ENCODE data around the gene SH3PXD2B. TPM values are rescaled to one million over a fixed set of nuclear protein-coding genes. Genes with fewer than 3 reads are reported as not detected.
"Not testable (repeated sequence)": the region's sequence is repeated elsewhere in the genome, so short reads cannot be mapped to it uniquely, and the experiment has no call there.

The SH3PXD2B gene
- total RNA-seq, 1 donor from 2014 or later, result 60.8 TPM

DNA sequence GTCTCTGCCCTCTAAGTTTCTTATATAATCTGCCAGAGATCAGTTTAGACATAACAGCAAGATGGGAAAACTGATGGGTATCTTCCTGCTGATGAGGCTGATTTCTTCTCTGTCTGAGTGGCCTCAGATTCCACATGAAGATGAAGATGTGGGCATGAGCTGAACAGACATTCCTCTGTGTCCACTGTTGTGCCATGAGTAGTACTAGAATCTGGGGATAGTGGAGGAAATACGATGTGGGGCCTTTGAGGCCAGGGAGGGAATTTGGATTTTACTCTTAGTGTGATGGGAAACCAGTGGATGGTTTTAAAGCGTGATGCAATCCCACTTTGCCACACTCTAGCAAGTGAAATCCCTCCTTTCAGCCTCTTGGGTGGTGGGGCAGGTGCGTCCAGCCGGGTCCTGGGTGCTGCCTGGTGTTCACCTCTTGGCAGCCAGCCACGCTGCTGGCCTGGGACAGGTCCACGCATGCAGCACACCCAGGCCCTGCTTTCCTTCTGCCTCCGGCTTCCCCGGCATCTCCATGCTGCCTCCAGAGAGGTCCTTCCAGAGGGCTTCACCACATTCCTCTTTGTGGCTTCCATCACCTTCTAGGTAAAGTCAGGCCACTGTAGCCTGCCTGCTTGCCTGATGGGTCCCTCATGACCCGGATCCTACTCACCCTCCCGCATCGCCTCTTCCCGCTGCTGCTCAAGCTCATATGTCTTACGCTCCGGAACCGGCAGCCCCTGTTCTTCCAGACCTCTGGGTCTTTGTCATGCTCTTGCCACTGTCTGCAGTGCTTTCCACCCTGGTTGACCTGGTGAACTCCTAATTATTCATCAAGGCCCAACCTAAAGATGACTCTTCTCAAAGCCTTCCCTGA is 28.1 kb upstream of the SH3PXD2B start:
- no peak overlapping the region for H3K27ac ChIP-seq
- TF ChIP-seq, protein P1, sequence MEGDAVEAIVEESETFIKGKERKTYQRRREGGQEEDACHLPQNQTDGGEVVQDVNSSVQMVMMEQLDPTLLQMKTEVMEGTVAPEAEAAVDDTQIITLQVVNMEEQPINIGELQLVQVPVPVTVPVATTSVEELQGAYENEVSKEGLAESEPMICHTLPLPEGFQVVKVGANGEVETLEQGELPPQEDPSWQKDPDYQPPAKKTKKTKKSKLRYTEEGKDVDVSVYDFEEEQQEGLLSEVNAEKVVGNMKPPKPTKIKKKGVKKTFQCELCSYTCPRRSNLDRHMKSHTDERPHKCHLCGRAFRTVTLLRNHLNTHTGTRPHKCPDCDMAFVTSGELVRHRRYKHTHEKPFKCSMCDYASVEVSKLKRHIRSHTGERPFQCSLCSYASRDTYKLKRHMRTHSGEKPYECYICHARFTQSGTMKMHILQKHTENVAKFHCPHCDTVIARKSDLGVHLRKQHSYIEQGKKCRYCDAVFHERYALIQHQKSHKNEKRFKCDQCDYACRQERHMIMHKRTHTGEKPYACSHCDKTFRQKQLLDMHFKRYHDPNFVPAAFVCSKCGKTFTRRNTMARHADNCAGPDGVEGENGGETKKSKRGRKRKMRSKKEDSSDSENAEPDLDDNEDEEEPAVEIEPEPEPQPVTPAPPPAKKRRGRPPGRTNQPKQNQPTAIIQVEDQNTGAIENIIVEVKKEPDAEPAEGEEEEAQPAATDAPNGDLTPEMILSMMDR (IDR thresholded peaks at IDR 0.05), result no peak
- no peaks in the 10 kb centered on the region for H3K4me1 ChIP-seq
- DNase-seq (ENCODE audit: low spot score in 2 of 2), result no peak
- intact Hi-C loops (cut with DNase I), result no loop called here
- no peaks in the 10 kb centered on the region for H3K9me3 ChIP-seq
- no peak overlapping the region for H3K4me3 ChIP-seq
- H3K27me3 ChIP-seq, result no peaks in the 10 kb centered on the region
- H3K36me3 ChIP-seq, result no peaks in the 10 kb centered on the region

DNA sequence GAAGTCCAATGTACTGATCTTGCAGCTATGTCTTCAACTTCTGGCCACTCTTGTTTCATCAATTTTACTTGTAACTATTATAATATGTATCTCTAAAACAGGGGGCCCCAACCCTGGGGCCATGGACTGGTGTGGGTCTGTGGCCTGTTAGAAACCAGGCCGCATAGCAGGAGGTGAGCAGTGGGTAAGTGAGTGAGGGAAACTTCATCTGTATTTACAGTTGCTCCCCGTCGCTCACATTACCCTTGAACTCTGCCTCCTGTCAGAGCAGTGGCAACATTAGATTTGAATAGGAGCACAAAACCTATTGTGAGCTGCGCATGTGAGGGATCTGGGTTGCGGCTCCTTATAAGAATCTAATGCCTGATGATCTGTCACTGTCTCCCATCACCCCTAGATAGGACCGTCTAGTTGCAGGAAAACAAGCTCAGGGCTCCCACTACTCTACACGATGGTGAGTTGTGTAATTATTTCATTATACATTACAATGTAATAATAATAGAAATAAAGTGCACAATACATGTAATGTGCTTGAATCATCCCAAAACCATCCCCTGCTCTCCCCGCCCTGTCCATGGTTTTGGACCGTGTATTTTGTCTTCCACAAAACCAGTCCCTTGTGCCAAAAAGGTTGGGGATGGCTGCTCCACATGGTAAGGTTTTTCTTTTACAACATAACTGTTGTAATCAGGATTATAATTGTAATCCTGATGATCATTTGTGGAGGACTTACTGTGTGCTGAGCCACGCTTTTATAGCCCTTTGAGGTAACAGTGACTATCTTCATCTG is 26.9 kb upstream of the SH3PXD2B start:
- intact Hi-C loops (cut with DNase I), result no loop called here
- TF ChIP-seq, protein P1 (IDR thresholded peaks at IDR 0.05), result no peak
- Histone ChIP-seq H3K4me1 (no peaks in the 10 kb centered on the region), H3K4me3 (no peak overlapping the region), H3K27me3 (no peaks in the 10 kb centered on the region), H3K27ac (no peak overlapping the region), H3K9me3 (no peaks in the 10 kb centered on the region), H3K36me3 (no peaks in the 10 kb centered on the region)
- DNase-seq (ENCODE audit: low spot score in 2 of 2), result no peak

DNA sequence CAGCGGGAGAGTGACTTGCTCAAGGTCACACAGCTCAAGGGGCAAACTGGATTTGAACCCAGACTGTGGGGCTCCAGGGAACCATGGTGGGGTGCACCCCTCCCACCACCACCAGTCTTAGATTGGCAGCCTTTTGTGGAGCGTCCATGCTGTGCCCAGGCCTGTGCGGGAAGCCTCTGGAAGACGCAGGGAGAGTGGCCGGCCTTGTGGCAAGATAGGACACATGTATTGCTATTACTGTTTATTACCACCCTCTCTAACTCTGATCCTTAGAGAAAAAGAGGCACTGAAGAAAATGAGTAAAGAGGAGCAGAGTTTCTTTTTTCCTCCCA is 25.4 kb upstream of the SH3PXD2B start:
- TF ChIP-seq, protein P1 (IDR thresholded peaks at IDR 0.05), result no peak
- intact Hi-C loops (cut with DNase I), result loop anchor here (1.0 kb wide), 1 partner anchor 218 kb away; no protein-coding TSS in a partner anchor
- H3K4me3 ChIP-seq, result no peak overlapping the region
- no peaks in the 10 kb centered on the region for H3K36me3 ChIP-seq
- DNase-seq (ENCODE audit: low spot score in 2 of 2), result no peak
- H3K27ac ChIP-seq, result no peak overlapping the region
- no peaks in the 10 kb centered on the region for H3K27me3 ChIP-seq
- no peaks in the 10 kb centered on the region for H3K4me1 ChIP-seq
- H3K9me3 ChIP-seq, result no peaks in the 10 kb centered on the region

DNA sequence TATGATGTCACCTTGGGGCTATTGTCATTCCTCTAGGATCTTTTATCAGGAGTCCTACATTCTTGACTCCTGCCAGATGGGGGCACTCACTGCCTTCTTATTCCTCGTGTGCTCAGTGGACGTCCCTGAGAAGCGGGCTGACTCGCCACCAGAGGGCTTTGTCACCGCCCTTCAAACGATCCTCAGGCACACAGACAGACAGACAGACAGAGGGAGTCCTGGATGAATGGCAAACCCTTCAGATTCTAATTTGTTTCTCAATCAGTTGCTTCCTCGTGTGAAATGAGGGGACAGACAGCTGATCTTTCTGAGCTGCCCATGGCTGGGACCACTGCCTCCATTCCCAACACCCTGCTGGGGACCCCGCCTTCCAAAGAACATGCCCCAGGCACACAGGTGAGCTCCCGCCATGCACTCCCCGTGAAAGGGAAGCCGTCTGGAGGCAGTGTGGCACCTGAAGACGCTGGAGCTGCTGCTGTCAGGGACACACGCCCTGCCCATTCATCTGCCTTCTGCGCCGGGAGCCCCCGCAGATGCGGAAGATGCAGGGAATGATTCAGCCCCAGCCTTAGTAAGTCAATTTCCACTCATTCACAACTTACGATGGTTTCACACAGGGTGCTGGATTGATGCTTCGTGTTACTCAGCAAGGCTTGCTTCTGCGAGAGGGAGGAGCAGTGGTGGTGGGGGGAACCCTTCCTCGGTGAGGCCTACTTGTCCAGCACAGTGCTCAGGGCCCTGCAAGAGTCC is 24.9 kb upstream of the SH3PXD2B start:
- Histone ChIP-seq H3K27me3 (no peaks in the 10 kb centered on the region), H3K27ac (no peak overlapping the region), H3K9me3 (no peaks in the 10 kb centered on the region), H3K4me3 (no peak overlapping the region), H3K36me3 (no peaks in the 10 kb centered on the region), H3K4me1 (no peaks in the 10 kb centered on the region)
- intact Hi-C loops (cut with DNase I), result loop anchor here (1.0 kb wide), 1 partner anchor 218 kb away; no protein-coding TSS in a partner anchor
- peak; percentile 27 to 88 for DNase-seq (ENCODE audit: low spot score in 2 of 2)
- TF ChIP-seq, protein P1 (IDR thresholded peaks at IDR 0.05), result peak; percentile 72 to 89 (median 83)

DNA sequence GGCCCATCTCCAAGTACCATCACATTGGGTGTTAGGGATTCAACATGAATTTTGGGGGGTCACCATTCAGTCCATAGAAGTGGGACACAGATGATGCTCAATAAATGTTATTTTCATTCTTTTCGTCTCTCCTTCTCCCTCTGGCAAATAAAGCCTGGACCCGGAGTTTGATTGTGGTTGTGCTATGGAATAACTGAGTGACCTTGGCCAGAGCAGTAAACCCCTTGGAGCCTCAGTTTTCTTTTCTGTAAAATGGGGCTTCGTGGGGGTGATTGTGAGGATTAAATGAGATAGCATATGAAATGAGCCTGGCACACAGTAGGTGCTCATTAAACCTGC is 24.3 kb upstream of the SH3PXD2B start:
- intact Hi-C loops (cut with DNase I), result loop anchor here (1.0 kb wide), 1 partner anchor 219 kb away; no protein-coding TSS in a partner anchor
- not testable (repeated sequence) for H3K27ac ChIP-seq; H3K4me1 ChIP-seq; DNase-seq (ENCODE audit: low spot score in 2 of 2); H3K27me3 ChIP-seq; H3K9me3 ChIP-seq; H3K4me3 ChIP-seq; H3K36me3 ChIP-seq
